GM12878 (cell line): ENCODE results near the gene TIGD2. TPM values are rescaled to one million over a fixed set of nuclear protein-coding genes. Genes with fewer than 3 reads are reported as not detected.

Experiments
- ATAC-seq: fragments of 200-7000 bp; cut with Tn5 transposase; 3 replicates; pipeline ENCODE4 v1.9.1; 2020; ENCODE audit warnings: mild to moderate bottlenecking, moderate library complexity
- BruUV-seq: library from RNA; stranded (reverse); fragments of 400-500 nt; replicated peaks from 2 replicates; lab custom pipeline; 2021; lab: Mats Ljungman, UMichigan
- CTCF ChIA-PET: fragments of 300-600 bp; sonication (Branson Sonifier 250); formaldehyde crosslinking; extraction: SDS; loops from one replicate; lab custom pipeline; 2021; ENCODE audit warnings: inconsistent platforms; lab: Yijun Ruan, JAX
- POLR2A ChIA-PET: fragments of 350-600 bp; formaldehyde crosslinking; extraction: SDS; loops from one replicate; lab custom pipeline; 2021; ENCODE audit warnings: inconsistent platforms; lab: Charles Lee
- RAD21 ChIA-PET: fragments of 300-600 bp; sonication (Branson Sonifier 250); formaldehyde crosslinking; loops from one replicate; lab custom pipeline; 2023; ENCODE audit warnings: antibody characterized with exemption; ENCODE audit not compliant: unreplicated experiment; lab: Charles Lee
- SMC1A ChIA-PET: fragments of 300-600 bp; sonication (Branson Sonifier 250); formaldehyde crosslinking; loops from one replicate; lab custom pipeline; 2023; ENCODE audit not compliant: unreplicated experiment, uncharacterized antibody; lab: Charles Lee
- DNase-seq: peaks from one replicate; pipeline ENCODE4 v3.0.0-alpha.2; 2011; ENCODE audit warnings: low read depth, low spot score
- FAIRE-seq: peaks from 3 replicates; lab custom pipeline; 2011; peaks lifted over from hg19 to GRCh38; lab: Jason Lieb, UNC
- H2AFZ ChIP-seq: 2 replicates; pipeline ENCODE4 v1.6.0; 2011; ENCODE audit warnings: low read depth, low read length, control low read depth; ENCODE audit not compliant: control insufficient read depth
- H3K27ac ChIP-seq: 2 replicates; pipeline ENCODE4 v1.5.1; 2011; ENCODE audit warnings: control low read depth; ENCODE audit not compliant: control insufficient read depth, insufficient read depth
- H3K27me3 ChIP-seq, 2 experiments: replicated peaks in 1 of 2; 2 replicates each; pipeline versions ENCODE4 v1.6.0 to v1.6.1; 2011; ENCODE audit warnings: low read length in 1 of 2; ENCODE audit not compliant: control insufficient read depth in 2 of 2, insufficient read depth in 2 of 2
- H3K36me3 ChIP-seq, 2 experiments: 2 replicates each; pipeline ENCODE4 v1.5.1; 2011; ENCODE audit warnings: low read length in 1 of 2; ENCODE audit not compliant: control insufficient read depth in 2 of 2, insufficient read depth in 2 of 2
- H3K4me1 ChIP-seq: 2 replicates; pipeline ENCODE4 v1.6.1; 2011; ENCODE audit warnings: mild to moderate bottlenecking, low read length, moderate library complexity, mixed read lengths; ENCODE audit not compliant: control insufficient read depth, insufficient read depth
- H3K4me2 ChIP-seq: 2 replicates; pipeline ENCODE4 v1.6.0; 2011; ENCODE audit warnings: control low read depth; ENCODE audit not compliant: control insufficient read depth, insufficient read depth
- H3K4me3 ChIP-seq: fragments of 200-600 bp; sonication (generic); 2 replicates; pipeline ENCODE4 v1.5.1; 2016
- H3K79me2 ChIP-seq: 2 replicates; pipeline ENCODE4 v1.6.0; 2011; ENCODE audit warnings: low read length; ENCODE audit not compliant: control insufficient read depth, insufficient read depth
- H3K9ac ChIP-seq: 2 replicates; pipeline ENCODE4 v1.8.0; 2011; ENCODE audit warnings: low read length, control low read depth, mixed read lengths; ENCODE audit not compliant: control insufficient read depth, insufficient read depth
- H3K9me3 ChIP-seq: replicated peaks from 3 replicates; pipeline ENCODE4 v1.5.1; 2011; ENCODE audit warnings: mild to moderate bottlenecking, low read length; ENCODE audit not compliant: control insufficient read depth, insufficient read depth
- H4K20me1 ChIP-seq: 2 replicates; pipeline ENCODE4 v1.6.0; 2011; ENCODE audit not compliant: control insufficient read depth, insufficient read depth
- EED ChIP-seq: sonication (generic); IDR thresholded peaks from 2 replicates; pipeline ENCODE4 v1.6.1; 2016; ENCODE audit warnings: antibody characterized with exemption, low read depth
- EP300 ChIP-seq, 2 experiments: fragments of 150-350 bp in 1 of 2; IDR thresholded peaks; 2 replicates each; pipeline ENCODE4 v1.6.1; 2011 to 2012; ENCODE audit warnings: low read depth in 2 of 2, low read length in 2 of 2, borderline replicate concordance in 1 of 2, improper control_type of control experiment in 1 of 2, inconsistent platforms in 1 of 2; ENCODE audit not compliant: control insufficient read depth in 1 of 2
- RELA ChIP-seq: fragments of 450-650 bp; IDR thresholded peaks from 2 replicates; pipeline ENCODE4 v1.8.0; 2014; ENCODE audit warnings: borderline replicate concordance; ENCODE audit not compliant: partially characterized antibody
- SMARCA5 ChIP-seq: fragments of 450-650 bp; IDR thresholded peaks from 2 replicates; pipeline ENCODE4 v1.6.1; 2017; ENCODE audit warnings: mild to moderate bottlenecking
- SP1 ChIP-seq: IDR thresholded peaks from one replicate; pipeline ENCODE4 v1.6.1; 2011; ENCODE audit warnings: low read depth, low read length
- SREBF1 ChIP-seq: IDR thresholded peaks from 2 replicates; pipeline ENCODE4 v1.6.1; 2012; ENCODE audit warnings: mild to moderate bottlenecking, low read length
- STAT1 ChIP-seq: fragments of 450-650 bp; conservative IDR thresholded peaks from 2 replicates; pipeline ENCODE4 v1.6.1; 2014; ENCODE audit warnings: antibody characterized with exemption, mild to moderate bottlenecking
- WRNIP1 ChIP-seq: IDR thresholded peaks from 2 replicates; pipeline ENCODE4 v1.6.1; 2011; ENCODE audit warnings: low read depth, low read length, improper control_type of control experiment, borderline replicate concordance
- WGBS: methylation state at CpG from one replicate; pipeline ENCODE4 v1.1.6; 2016; ENCODE audit warnings: low lambda C conversion rate; ENCODE audit not compliant: insufficient replicate concordance, insufficient coverage; ENCODE audit errors: missing lambda C conversion rate; 5-methylcytosine and 5-hydroxymethylcytosine counted together
- in situ Hi-C: fragments of 300-500 bp; cut with MboI; formaldehyde crosslinking; loops from 9 replicates; pipeline ENCODE4 v1.14.3; 2018; ENCODE audit warnings: mixed read lengths
- intact Hi-C: fragments of 100-400 bp; cut with micrococcal nuclease; formaldehyde crosslinking; loops from one replicate; pipeline ENCODE4 v1.14.2; 2022; ENCODE audit not compliant: unreplicated experiment
- polyA plus RNA-seq, 11 experiments: library from polyadenylated mRNA; depleted of rRNA in 4 of 11; unstranded in 6 of 11; stranded (reverse) in 5 of 11; fragments of >200 nt; fragmentation: Nextera tagmentation in 4 of 11; fragmentation: Illumina TruSeq in 1 of 11; extraction: Ambion mirVana in 4 of 11; extraction: Trizol in 1 of 11; gene quantifications; 1 replicate in 1 of 11; 2 replicates in 10 of 11; pipeline versions ENCODE4 v1.2.1 to v1.2.3, GENCODE V29; 2011 to 2016; ENCODE audit warnings: inconsistent platforms in 2 of 11, missing spikeins in 2 of 11, low read depth in 1 of 11
- total RNA-seq, 4 experiments: library from RNA; depleted of rRNA in 3 of 4; stranded (reverse); fragments of >200 nt in 3 of 4; fragmentation: Illumina TruSeq in 1 of 4; extraction: Trizol in 1 of 4; gene quantifications; 2 replicates each; pipeline versions ENCODE4 v1.2.1 to v1.2.3, GENCODE V29; 2013 to 2021
- TF ChIP-seq, protein P1 (sequence below): IDR thresholded peaks from 2 replicates; pipeline ENCODE4 v1.6.1; 2012; ENCODE audit warnings: low read depth, low read length, improper control_type of control experiment
- TF ChIP-seq, protein P2 (sequence below): fragments of 150-350 bp; IDR thresholded peaks from 2 replicates; pipeline ENCODE4 v1.6.1; 2014; ENCODE audit warnings: mild to moderate bottlenecking, low read depth, low read length
- TF ChIP-seq, protein P3 (sequence below): fragments of 450-650 bp; IDR thresholded peaks from 2 replicates; pipeline ENCODE4 v1.6.1; 2018; ENCODE audit warnings: mild to moderate bottlenecking, low read depth, moderate library complexity; ENCODE audit not compliant: partially characterized antibody
- TF ChIP-seq, protein P4 (sequence below): fragments of 450-650 bp; IDR thresholded peaks from 2 replicates; pipeline ENCODE4 v1.6.1; 2016; ENCODE audit warnings: mild to moderate bottlenecking

Gene TIGD2
- total and polyA plus RNA-seq, 10 of the 15 experiments (the other 5 are each of a cell fraction or from before 2014, with no cell fraction given): 2.4 to 8.4 (median 5.0) TPM

DNA sequence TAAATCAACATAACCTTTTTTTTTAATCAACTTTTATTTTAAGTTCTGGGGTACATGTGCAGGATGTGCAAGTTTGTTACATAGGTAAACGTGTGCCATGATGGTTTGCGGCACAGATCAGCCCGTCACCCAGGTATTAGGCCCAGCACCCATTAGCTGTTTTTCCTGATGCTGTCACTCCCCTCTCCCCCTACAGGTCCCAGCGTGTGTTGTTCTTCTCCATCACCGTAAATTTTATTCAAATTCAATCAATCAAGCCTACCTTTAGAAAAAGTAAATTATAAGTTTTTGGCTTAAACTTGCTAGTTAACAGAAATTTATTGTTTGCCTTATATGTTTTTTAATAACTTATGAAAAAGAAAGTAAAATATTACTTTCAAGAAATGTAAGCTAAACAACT is 25.9 kb downstream of the TIGD2 start:
- SMC1A ChIA-PET: interaction anchor here (0.7 to 2.5 kb wide), 5 partner anchors 8 to 52 kb away, joined by 3 to 12 read pairs (median 4); no protein-coding TSS in a partner anchor
- POLR2A ChIA-PET: no interaction called here
- no peak overlapping the region for H2AFZ ChIP-seq
- H4K20me1 ChIP-seq: no peaks in the 10 kb centered on the region
- H3K9ac ChIP-seq: no peak overlapping the region
- no peak overlapping the region for H3K4me3 ChIP-seq
- no peak overlapping the region for H3K27ac ChIP-seq
- 58% methylated on average over 5 of the region's 5 CpGs for WGBS
- no peaks in the 10 kb centered on the region for H3K79me2 ChIP-seq
- H3K36me3 ChIP-seq: no peaks in the 10 kb centered on the region
- RAD21 ChIA-PET: no interaction called here
- CTCF ChIA-PET: interaction anchor here (0.6 to 1.2 kb wide), 2 partner anchors 14 to 735 kb away, joined by 3 to 4 read pairs; no protein-coding TSS in a partner anchor
- TF ChIP-seq SMARCA5 (no peak), EED (no peak), WRNIP1 (no peak), STAT1 (no peak), RELA (no peak), EP300 (IDR thresholded peaks at IDR 0.05; ENCODE audit: borderline replicate concordance in 1 of 2, control insufficient read depth in 1 of 2, low read depth in 2 of 2, low read length in 2 of 2) (no peak), SREBF1 (no peak), SP1 (no peak)
- TF ChIP-seq, protein P1, sequence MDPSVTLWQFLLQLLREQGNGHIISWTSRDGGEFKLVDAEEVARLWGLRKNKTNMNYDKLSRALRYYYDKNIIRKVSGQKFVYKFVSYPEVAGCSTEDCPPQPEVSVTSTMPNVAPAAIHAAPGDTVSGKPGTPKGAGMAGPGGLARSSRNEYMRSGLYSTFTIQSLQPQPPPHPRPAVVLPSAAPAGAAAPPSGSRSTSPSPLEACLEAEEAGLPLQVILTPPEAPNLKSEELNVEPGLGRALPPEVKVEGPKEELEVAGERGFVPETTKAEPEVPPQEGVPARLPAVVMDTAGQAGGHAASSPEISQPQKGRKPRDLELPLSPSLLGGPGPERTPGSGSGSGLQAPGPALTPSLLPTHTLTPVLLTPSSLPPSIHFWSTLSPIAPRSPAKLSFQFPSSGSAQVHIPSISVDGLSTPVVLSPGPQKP: no peak
- TF ChIP-seq, protein P2, sequence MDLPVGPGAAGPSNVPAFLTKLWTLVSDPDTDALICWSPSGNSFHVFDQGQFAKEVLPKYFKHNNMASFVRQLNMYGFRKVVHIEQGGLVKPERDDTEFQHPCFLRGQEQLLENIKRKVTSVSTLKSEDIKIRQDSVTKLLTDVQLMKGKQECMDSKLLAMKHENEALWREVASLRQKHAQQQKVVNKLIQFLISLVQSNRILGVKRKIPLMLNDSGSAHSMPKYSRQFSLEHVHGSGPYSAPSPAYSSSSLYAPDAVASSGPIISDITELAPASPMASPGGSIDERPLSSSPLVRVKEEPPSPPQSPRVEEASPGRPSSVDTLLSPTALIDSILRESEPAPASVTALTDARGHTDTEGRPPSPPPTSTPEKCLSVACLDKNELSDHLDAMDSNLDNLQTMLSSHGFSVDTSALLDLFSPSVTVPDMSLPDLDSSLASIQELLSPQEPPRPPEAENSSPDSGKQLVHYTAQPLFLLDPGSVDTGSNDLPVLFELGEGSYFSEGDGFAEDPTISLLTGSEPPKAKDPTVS: no peak
- TF ChIP-seq, protein P3, sequence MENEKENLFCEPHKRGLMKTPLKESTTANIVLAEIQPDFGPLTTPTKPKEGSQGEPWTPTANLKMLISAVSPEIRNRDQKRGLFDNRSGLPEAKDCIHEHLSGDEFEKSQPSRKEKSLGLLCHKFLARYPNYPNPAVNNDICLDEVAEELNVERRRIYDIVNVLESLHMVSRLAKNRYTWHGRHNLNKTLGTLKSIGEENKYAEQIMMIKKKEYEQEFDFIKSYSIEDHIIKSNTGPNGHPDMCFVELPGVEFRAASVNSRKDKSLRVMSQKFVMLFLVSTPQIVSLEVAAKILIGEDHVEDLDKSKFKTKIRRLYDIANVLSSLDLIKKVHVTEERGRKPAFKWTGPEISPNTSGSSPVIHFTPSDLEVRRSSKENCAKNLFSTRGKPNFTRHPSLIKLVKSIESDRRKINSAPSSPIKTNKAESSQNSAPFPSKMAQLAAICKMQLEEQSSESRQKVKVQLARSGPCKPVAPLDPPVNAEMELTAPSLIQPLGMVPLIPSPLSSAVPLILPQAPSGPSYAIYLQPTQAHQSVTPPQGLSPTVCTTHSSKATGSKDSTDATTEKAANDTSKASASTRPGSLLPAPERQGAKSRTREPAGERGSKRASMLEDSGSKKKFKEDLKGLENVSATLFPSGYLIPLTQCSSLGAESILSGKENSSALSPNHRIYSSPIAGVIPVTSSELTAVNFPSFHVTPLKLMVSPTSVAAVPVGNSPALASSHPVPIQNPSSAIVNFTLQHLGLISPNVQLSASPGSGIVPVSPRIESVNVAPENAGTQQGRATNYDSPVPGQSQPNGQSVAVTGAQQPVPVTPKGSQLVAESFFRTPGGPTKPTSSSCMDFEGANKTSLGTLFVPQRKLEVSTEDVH: no peak
- TF ChIP-seq, protein P4, sequence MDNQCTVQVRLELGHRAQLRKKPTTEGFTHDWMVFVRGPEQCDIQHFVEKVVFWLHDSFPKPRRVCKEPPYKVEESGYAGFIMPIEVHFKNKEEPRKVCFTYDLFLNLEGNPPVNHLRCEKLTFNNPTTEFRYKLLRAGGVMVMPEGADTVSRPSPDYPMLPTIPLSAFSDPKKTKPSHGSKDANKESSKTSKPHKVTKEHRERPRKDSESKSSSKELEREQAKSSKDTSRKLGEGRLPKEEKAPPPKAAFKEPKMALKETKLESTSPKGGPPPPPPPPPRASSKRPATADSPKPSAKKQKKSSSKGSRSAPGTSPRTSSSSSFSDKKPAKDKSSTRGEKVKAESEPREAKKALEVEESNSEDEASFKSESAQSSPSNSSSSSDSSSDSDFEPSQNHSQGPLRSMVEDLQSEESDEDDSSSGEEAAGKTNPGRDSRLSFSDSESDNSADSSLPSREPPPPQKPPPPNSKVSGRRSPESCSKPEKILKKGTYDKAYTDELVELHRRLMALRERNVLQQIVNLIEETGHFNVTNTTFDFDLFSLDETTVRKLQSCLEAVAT: no peak
- TF ChIP-seq, all 136 proteins: peak for 0
- intact Hi-C loops: no loop called here
- no peaks in the 10 kb centered on the region for H3K9me3 ChIP-seq
- in situ Hi-C loops: no loop called here
- FAIRE-seq (no peak), DNase-seq (no peak), ATAC-seq (no peak)
- H3K4me1 ChIP-seq: no peaks in the 10 kb centered on the region
- H3K27me3 ChIP-seq: no peaks in the 10 kb centered on the region
- H3K4me2 ChIP-seq: no peak overlapping the region
- no TSS peak for BruUV-seq
